ENCODE data around the gene LRRK1.

The LRRK1 gene

DNA sequence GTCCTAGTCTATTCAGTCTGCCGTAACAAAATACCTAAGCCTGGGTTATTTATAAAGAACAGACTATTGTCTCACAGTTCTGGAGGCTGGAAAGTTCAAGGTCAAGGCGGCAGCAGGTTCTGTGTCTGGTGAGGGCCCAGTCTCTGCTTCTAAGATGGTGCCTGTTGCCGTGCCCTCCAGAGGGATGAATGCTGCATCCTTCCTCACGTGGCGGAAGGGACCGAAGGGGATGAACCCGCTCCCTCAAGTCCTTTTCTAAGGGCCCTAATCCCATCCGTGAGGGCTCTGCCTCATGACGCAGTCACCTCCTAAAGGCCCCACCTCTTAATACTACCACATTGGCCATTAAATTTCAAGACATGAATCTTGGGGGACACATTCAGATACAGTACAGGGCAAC is 199.0 kb downstream of the LRRK1 start:
- no peak for TF ChIP-seq GATA1 (IDR thresholded peaks at IDR 0.05; ENCODE audit: low read depth, low read length)
- TF ChIP-seq POLR2A (IDR thresholded peaks at IDR 0.05; ENCODE audit: low read length): no peak
- no peak for DNase-seq

- TF ChIP-seq GATA1 (IDR thresholded peaks at IDR 0.05; ENCODE audit: low read depth, low read length) (no peak), POLR2A (IDR thresholded peaks at IDR 0.05; ENCODE audit: low read length) (no peak)
- DNase-seq: no peak
Observed at GRCh38 chr15:101118615-101119014, 199.5 kb downstream of the LRRK1 start.

- DNase-seq: no peak
- TF ChIP-seq POLR2A (IDR thresholded peaks at IDR 0.05; ENCODE audit: low read length) (no peak), GATA1 (IDR thresholded peaks at IDR 0.05; ENCODE audit: low read depth, low read length) (no peak)
Observed at GRCh38 chr15:101119181-101119580, 200.0 kb downstream of the LRRK1 start.
